BLaER1 treated with 17β-estradiol and CSF1 and Interleukin-3, amounts not matched to agents 10 nM and 100 nM (cell line): Measurements from ENCODE around the gene EHMT2.
A peak's percentile ranks its signal among the peaks of the same experiment; 100 is the strongest.
"Not testable (repeated sequence)": the region's sequence is repeated elsewhere in the genome, so short reads cannot be mapped to it uniquely, and the experiment has no call there.

ENCODE experiments used
- H3K27ac ChIP-seq, 11 experiments: shearing (Covaris generic); formaldehyde crosslinking; 2 replicates each; pipeline ENCODE4 v1.8.1; 2022
- H3K27me3 ChIP-seq, 11 experiments: shearing (Covaris generic); formaldehyde crosslinking; 2 replicates each; pipeline ENCODE4 v1.8.1; 2022
- H3K36me3 ChIP-seq, 11 experiments: shearing (Covaris generic); formaldehyde crosslinking; 2 replicates each; pipeline ENCODE4 v1.8.1; 2022
- H3K4me1 ChIP-seq, 10 experiments: shearing (Covaris generic); formaldehyde crosslinking; 2 replicates each; pipeline ENCODE4 v1.8.1; 2022
- H3K4me2 ChIP-seq, 11 experiments: shearing (Covaris generic); formaldehyde crosslinking; 2 replicates each; pipeline ENCODE4 v1.8.1; 2022
- H3K4me3 ChIP-seq, 10 experiments: shearing (Covaris generic); formaldehyde crosslinking; 2 replicates each; pipeline ENCODE4 v1.8.1; 2022
- H3K9ac ChIP-seq, 11 experiments: shearing (Covaris generic); formaldehyde crosslinking; 2 replicates each; pipeline ENCODE4 v1.8.1; 2022
- H3K9me3 ChIP-seq, 11 experiments: shearing (Covaris generic); formaldehyde crosslinking; replicated peaks in 1 of 11; 2 replicates each; pipeline ENCODE4 v1.8.1; 2022
- H4K20me1 ChIP-seq, 11 experiments: shearing (Covaris generic); formaldehyde crosslinking; 2 replicates each; pipeline ENCODE4 v1.8.1; 2022
- Cebpa-rat ChIP-seq, 11 experiments: shearing (Covaris generic); IDR thresholded peaks; 2 replicates each; pipeline ENCODE4 v1.8.1; 2022

EHMT2 gene

GRCh38 chr6:31874836-31875572, 22.5 kb downstream of the EHMT2 start:
- Histone ChIP-seq H3K4me3 (no peak overlapping the region), H3K4me2 (peak overlapping the region in 4 of 11 experiments; percentile 10 to 28 (median 22); a peak in 3 of 22 replicates)

GRCh38 chr6:31874084-31874670, 23.3 kb downstream of the EHMT2 start:
- no peaks in the 10 kb centered on the region for H4K20me1 ChIP-seq
- no peaks in the 10 kb centered on the region for H3K9me3 ChIP-seq
- peaks cover 0 to 35% (median 23%) of the 10 kb centered on the region in 10 experiments; a peak in 16 of 20 replicates for H3K4me1 ChIP-seq
- no peak overlapping the region for H3K4me3 ChIP-seq
- H3K27me3 ChIP-seq = no peaks in the 10 kb centered on the region
- no peak overlapping the region for H3K27ac ChIP-seq
- H3K9ac ChIP-seq = no peak overlapping the region
- peak overlapping the region in 3 of 11 experiments; percentile 21 to 28 (median 23); a peak in 3 of 22 replicates for H3K4me2 ChIP-seq
- no peak for TF ChIP-seq Cebpa-rat (IDR thresholded peaks at IDR 0.05)
- peaks cover 0 to 1% (median under 1%) of the 10 kb centered on the region in 11 experiments; a peak in 7 of 22 replicates for H3K36me3 ChIP-seq

More at GRCh38 chr6:31874836-31875572, 22.5 kb downstream of the EHMT2 start:
- Histone ChIP-seq H3K4me1 (peaks cover 0 to 28% (median 15%) of the 10 kb centered on the region in 10 experiments; a peak in 16 of 20 replicates), H3K9me3 (no peaks in the 10 kb centered on the region), H4K20me1 (no peaks in the 10 kb centered on the region; a peak in 1 of 22 replicates), H3K9ac (no peak overlapping the region), H3K27me3 (no peaks in the 10 kb centered on the region), H3K36me3 (peaks cover 6 to 10% (median 8%) of the 10 kb centered on the region in 11 experiments), H3K27ac (no peak overlapping the region)
- no peak for TF ChIP-seq Cebpa-rat (IDR thresholded peaks at IDR 0.05)

- no peaks in the 10 kb centered on the region for H4K20me1 ChIP-seq
- no peaks in the 10 kb centered on the region for H3K9me3 ChIP-seq
- peak overlapping the region in 9 of 11 experiments; percentile 19 to 63 (median 48); a peak in 16 of 22 replicates for H3K4me2 ChIP-seq
- H3K27me3 ChIP-seq = no peaks in the 10 kb centered on the region
- peaks cover 0 to 41% (median 30%) of the 10 kb centered on the region in 10 experiments; a peak in 16 of 20 replicates for H3K4me1 ChIP-seq
- no peak for TF ChIP-seq Cebpa-rat (IDR thresholded peaks at IDR 0.05)
- H3K4me3 ChIP-seq = no peak overlapping the region
- H3K9ac ChIP-seq = 0 out of 22 replicates have a peak overlapping the region, but pooled peaks of 2 of the 11 experiments have one; percentile 3 to 4
- H3K27ac ChIP-seq = no peak overlapping the region
- H3K36me3 ChIP-seq = no peaks in the 10 kb centered on the region
Measured at GRCh38 chr6:31871046-31871659, 26.3 kb downstream of the EHMT2 start.

- H3K4me2 ChIP-seq = peak overlapping the region in 9 of 11 experiments; percentile 21 to 63 (median 48); a peak in 16 of 22 replicates
- H3K36me3 ChIP-seq = no peaks in the 10 kb centered on the region
- TF ChIP-seq Cebpa-rat (IDR thresholded peaks at IDR 0.05) = no peak
- no peaks in the 10 kb centered on the region for H3K9me3 ChIP-seq
- no peaks in the 10 kb centered on the region for H3K27me3 ChIP-seq
- H3K9ac ChIP-seq = 0 out of 22 replicates have a peak overlapping the region, but pooled peaks of 2 of the 11 experiments have one; percentile 3 to 4
- no peaks in the 10 kb centered on the region for H4K20me1 ChIP-seq
- no peak overlapping the region for H3K27ac ChIP-seq
- peaks cover 0 to 45% (median 36%) of the 10 kb centered on the region in 10 experiments; a peak in 17 of 20 replicates for H3K4me1 ChIP-seq
- H3K4me3 ChIP-seq = no peak overlapping the region
Measured at GRCh38 chr6:31870385-31870921, 27.0 kb downstream of the EHMT2 start.

GRCh38 chr6:31869343-31869742, 28.2 kb downstream of the EHMT2 start:
- H3K4me1 ChIP-seq = peaks cover 5 to 49% (median 45%) of the 10 kb centered on the region in 10 experiments
- H3K27ac ChIP-seq = no peak overlapping the region
- no peak overlapping the region for H3K9ac ChIP-seq
- no peak overlapping the region for H3K4me3 ChIP-seq
- H3K4me2 ChIP-seq = peak overlapping the region in 9 of 11 experiments; percentile 18 to 63 (median 39); a peak in 12 of 22 replicates
- H3K36me3 ChIP-seq = no peaks in the 10 kb centered on the region
- TF ChIP-seq Cebpa-rat (IDR thresholded peaks at IDR 0.05) = no peak
- no peaks in the 10 kb centered on the region for H3K9me3 ChIP-seq
- H3K27me3 ChIP-seq = no peaks in the 10 kb centered on the region
- no peaks in the 10 kb centered on the region for H4K20me1 ChIP-seq

- H3K9ac ChIP-seq, H3K4me3 ChIP-seq, H3K27ac ChIP-seq, H3K36me3 ChIP-seq, H3K27me3 ChIP-seq, H3K9me3 ChIP-seq, H4K20me1 ChIP-seq: not testable (repeated sequence)
- Histone ChIP-seq H3K4me1 (peaks cover 9 to 50% (median 46%) of the 10 kb centered on the region in 10 experiments), H3K4me2 (peak overlapping the region in 7 of 11 experiments; percentile 29 to 63 (median 48); a peak in 4 of 22 replicates)
Measured at GRCh38 chr6:31868658-31868971, 28.9 kb downstream of the EHMT2 start.

- Histone ChIP-seq H3K27ac (peak overlapping the region in 2 of 11 experiments; percentile 76 to 80; a peak in 1 of 22 replicates), H4K20me1 (peaks cover 0 to 12% (median 3%) of the 10 kb centered on the region in 11 experiments; a peak in 4 of 22 replicates)
Measured at GRCh38 chr6:31865205-31866118, 32.0 kb downstream of the EHMT2 start.

GRCh38 chr6:31864818-31865204, 32.7 kb downstream of the EHMT2 start:
- H3K27me3 ChIP-seq = no peaks in the 10 kb centered on the region
- peak overlapping the region; percentile 77 to 97 (median 92) for H3K4me2 ChIP-seq

More at GRCh38 chr6:31865205-31866118, 32.0 kb downstream of the EHMT2 start:
- H3K4me2 ChIP-seq = peak overlapping the region; percentile 77 to 97 (median 92); a peak in 19 of 22 replicates
- TF ChIP-seq Cebpa-rat (IDR thresholded peaks at IDR 0.05) = no peak
- peak overlapping the region in 3 of 11 experiments; percentile 78 to 82 (median 81); a peak in 1 of 22 replicates for H3K9ac ChIP-seq
- peaks cover 25 to 58% (median 54%) of the 10 kb centered on the region in 10 experiments for H3K4me1 ChIP-seq
- H3K27me3 ChIP-seq = no peaks in the 10 kb centered on the region
- peaks cover 0 to 9% (median 7%) of the 10 kb centered on the region in 11 experiments; a peak in 14 of 22 replicates for H3K36me3 ChIP-seq
- no peak overlapping the region for H3K4me3 ChIP-seq
- no peaks in the 10 kb centered on the region for H3K9me3 ChIP-seq

GRCh38 chr6:31864123-31864562, 33.4 kb downstream of the EHMT2 start:
- Histone ChIP-seq H3K4me3 (peak overlapping the region; percentile 56 to 100 (median 78)), H3K36me3 (peaks cover 11 to 22% (median 20%) of the 10 kb centered on the region in 11 experiments; a peak in 20 of 22 replicates), H3K4me2 (peak overlapping the region; percentile 77 to 97 (median 92)), H3K4me1 (peaks cover 31 to 49% (median 43%) of the 10 kb centered on the region in 10 experiments), H3K27ac (peak overlapping the region in 10 of 11 experiments; percentile 67 to 83 (median 77); a peak in 21 of 22 replicates), H4K20me1 (peaks cover 0 to 19% (median 5%) of the 10 kb centered on the region in 11 experiments; a peak in 5 of 22 replicates), H3K9ac (peak overlapping the region; percentile 72 to 84 (median 79))
- H3K27me3 ChIP-seq, H3K9me3 ChIP-seq: not testable (repeated sequence)

More at GRCh38 chr6:31864818-31865204, 32.7 kb downstream of the EHMT2 start:
- no peak for TF ChIP-seq Cebpa-rat (IDR thresholded peaks at IDR 0.05)
- Histone ChIP-seq H3K4me1 (peaks cover 26 to 52% (median 47%) of the 10 kb centered on the region in 10 experiments), H3K9me3 (no peaks in the 10 kb centered on the region), H4K20me1 (peaks cover 0 to 12% (median 4%) of the 10 kb centered on the region in 11 experiments; a peak in 5 of 22 replicates), H3K36me3 (peaks cover 4 to 16% (median 13%) of the 10 kb centered on the region in 11 experiments; a peak in 20 of 22 replicates), H3K4me3 (peak overlapping the region in 7 of 10 experiments; percentile 61 to 86 (median 78); a peak in 11 of 20 replicates), H3K27ac (peak overlapping the region in 4 of 11 experiments; percentile 73 to 80 (median 78); a peak in 7 of 22 replicates), H3K9ac (peak overlapping the region in 9 of 11 experiments; percentile 72 to 84 (median 79); a peak in 15 of 22 replicates)
